Activated CD4-positive, alpha-beta T cell treated with anti-CD3 and anti-CD28 coated beads for 4 hours (primary cell): ENCODE data around the gene CACNA1B.
"Not testable (repeated sequence)": the region's sequence is repeated elsewhere in the genome, so short reads cannot be mapped to it uniquely, and the experiment has no call there.

ENCODE experiments used
- DNase-seq, 2 donors: peaks; one replicate each; pipeline ENCODE4 v3.0.0-alpha.2; 2020

Gene CACNA1B

DNA sequence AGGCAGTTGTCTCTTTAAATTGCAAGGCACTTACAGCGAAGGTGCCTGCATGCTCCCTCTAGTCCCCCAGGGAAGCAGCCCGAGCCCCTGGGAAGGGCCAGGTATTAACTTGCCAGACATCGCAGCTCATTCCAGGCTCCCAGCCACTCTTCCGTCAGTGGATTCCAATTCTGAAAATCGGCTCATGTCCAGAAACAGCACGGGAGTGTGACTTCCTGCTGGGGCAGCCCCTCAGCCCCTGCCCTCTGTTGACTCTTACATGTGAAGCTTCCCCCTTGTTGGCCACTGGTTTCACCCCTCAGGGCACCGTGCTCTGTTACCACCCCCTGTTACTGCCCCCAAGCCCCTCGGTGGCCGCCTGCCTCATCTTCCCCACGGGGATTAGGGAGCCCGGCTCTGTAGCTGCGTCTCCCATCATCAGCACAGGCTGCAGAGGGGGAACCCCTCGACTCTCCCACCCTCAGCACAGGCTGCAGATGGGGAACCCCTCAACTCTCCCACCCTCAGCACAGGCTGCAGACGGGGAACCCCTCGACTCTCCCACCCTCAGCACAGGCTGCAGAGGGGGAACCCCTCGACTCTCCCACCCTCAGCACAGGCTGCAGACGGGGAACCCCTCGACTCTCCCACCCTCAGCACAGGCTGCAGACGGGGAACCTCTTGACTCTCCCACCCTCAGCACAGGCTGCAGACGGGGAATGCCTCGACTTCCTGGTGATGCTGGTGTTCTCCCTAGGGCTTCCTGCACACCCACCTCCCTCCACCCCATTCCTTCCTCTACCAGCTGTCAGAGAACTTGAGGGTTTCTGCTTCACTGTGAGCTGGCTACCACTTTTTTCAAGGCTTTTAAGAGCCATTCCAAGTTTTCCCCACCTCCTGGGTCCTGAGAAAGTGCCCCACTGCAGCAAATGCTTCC, 11.1 kb upstream of the CACNA1B start:
- no peak for DNase-seq

DNA sequence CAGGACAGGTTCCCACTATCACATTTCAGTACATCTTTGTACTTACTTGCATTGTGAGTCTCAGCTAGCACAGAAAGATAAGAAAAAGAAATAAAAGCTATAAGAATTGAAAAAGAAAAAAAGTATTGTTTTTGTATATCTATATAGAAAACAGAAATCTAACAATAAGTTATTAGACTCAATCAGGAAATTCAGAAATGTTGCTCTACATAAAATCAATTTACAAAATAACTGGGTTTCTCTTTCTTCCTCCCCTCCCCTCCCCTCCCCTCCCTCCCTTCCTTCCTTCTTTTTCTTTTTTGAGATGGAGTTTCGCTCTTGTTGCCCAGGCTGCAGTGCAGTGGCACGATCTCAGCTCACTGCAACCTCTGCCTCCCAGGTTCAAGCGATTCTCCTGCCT, 7.2 kb upstream of the CACNA1B start:
- DNase-seq = no peak

DNA sequence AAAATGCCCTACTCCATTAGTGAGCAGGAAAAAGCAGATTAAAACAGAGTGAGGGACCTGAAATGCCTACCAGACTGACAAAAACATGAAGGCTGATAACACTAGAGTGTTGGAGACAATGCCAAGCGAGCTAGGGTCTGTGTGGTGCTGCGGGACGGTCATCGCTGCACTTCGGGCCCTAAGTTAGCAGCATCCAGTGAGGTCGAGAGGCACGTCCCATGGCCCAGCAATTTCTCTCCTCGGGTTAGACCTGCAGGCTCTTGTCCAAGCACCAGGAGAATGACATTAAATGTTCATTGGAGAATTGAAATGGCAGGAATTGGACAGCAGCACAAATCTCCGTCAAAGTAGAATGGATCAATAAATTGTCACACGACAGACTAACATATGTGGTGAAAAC, 5.3 kb upstream of the CACNA1B start:
- DNase-seq = no peak

DNA sequence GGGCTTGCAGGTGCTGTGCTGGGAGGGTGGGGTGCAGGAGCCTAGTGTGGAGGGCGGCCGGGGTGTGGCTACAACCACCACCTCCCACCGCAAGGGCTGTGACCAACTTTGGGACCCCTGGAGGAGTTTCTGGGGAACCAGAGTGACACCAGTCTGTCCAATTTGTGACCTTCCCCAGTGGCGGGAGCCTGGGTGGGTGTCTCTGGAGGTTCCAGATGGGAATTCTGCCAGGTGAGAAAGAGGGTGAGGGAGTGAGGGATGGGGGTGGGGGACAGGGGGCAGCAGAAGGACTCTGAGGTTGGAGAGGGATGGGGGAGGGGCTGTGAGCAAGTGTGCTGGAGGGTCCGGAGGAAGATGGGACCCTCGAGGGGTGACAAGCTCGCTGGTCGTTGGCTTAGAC, 4.2 kb upstream of the CACNA1B start:
- DNase-seq = no peak

DNA sequence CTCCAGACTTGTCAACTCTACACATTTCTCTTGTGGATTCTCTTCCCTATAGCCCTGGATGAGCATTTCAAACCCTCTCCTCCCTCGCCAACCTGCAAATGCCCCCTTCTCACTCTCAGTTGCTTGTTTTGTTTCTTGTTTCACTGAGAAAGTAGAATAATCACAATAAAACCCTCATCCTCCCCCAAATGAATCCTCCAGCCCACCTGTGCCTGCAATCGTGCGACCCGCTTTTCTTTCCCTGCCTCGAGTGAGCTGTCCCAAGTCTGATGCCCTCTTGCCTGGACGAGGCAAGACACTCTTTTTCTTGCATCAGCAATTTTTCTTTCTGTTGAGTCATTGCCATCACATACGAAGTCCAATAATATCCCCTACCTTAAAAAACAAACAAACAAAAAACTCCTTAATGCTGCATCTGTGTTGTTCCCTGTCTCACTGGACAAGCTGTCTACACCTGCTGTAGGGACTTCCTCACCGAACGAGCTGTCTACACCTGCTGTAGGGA, 3.7 kb upstream of the CACNA1B start:
- no peak for DNase-seq

DNA sequence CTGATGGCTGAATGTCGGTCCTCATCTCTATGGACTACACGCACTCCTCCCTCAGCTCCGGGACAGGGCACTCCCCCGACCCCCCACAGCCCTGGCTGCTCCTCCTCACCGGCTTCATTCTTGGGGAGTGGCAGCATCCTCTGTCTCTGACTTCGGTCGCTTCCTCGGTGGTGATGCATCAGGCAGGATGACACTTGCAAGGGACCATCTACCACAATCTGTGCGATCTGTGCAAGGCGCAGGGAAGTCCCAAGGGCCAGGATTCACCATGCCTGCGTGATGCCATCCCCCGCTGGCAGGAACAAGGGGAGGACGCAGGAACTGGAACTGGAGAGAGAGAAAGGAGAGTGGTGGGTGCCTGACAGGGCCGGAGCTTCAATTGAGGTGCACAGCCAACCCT, 2.2 kb upstream of the CACNA1B start:
- no peak for DNase-seq

DNA sequence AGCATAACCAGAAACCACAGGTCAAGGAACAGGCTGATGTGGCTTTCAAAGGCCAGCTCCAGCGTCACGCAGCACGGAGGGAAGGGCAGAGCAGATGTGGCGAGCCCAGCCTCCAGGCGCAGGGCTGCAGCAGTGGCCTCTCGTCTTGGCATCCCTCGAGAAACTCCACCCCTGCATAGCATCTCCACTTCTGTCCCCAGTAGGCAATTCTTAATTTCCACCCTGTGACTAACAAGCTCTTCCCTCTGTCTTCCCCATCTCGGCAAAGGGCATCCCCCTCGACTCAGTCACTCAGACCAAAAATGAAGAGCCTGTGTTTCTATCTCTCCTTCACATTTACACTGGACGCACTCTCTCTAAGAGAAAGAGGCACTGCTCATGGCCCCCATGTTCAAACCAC, 1.7 kb upstream of the CACNA1B start:
- no peak for DNase-seq

DNA sequence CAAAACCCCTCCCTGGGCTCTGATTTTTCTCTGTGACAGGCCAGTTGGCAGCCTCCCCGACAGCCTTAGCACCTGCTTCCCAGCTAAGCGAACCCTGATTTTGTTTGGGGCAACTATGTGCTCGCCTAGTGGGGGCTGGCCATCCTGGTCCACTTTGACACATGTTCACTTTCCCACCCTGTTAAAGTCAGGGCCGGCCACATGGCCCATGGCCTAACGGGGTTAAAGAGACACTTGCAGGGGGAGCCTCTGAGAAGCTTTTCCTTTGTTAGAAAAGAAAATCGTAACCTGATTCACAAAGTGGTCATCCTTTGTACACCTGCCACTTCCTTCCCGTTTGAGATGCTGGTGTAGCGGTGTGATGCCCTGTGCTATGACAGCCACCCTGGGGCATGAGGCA, 1.3 kb upstream of the CACNA1B start:
- DNase-seq = no peak

DNA sequence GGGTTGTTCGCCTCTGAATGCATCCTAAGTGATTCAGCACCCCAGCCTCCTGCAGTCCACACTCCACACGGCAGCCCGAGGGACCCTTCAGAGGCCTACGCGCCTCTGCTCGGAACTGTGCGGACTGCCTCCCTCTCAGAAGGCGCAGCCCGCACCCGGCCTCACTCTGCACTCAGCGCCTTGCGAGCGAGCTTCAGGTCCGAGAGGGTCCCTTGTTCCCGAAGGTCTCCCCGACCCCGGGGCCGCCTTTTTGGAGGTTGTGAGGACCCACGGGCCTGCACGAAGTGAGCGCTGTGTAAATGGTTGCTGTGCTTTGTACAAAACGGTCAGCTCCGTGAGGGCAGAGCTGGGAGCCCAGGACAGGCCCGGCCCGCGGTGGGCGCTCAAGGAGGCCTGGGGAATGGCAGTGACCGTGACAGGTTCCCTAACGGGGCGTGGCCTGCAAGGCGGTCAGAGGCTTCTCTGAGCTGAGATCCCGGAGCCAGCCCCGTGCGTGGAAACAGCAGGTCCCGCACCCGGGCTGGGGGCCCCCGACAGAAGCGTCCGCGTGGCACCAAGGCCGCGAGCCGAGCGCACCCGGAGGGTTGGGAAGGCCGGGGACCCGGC, 698 bp upstream of the CACNA1B start:
- no peak for DNase-seq

DNA sequence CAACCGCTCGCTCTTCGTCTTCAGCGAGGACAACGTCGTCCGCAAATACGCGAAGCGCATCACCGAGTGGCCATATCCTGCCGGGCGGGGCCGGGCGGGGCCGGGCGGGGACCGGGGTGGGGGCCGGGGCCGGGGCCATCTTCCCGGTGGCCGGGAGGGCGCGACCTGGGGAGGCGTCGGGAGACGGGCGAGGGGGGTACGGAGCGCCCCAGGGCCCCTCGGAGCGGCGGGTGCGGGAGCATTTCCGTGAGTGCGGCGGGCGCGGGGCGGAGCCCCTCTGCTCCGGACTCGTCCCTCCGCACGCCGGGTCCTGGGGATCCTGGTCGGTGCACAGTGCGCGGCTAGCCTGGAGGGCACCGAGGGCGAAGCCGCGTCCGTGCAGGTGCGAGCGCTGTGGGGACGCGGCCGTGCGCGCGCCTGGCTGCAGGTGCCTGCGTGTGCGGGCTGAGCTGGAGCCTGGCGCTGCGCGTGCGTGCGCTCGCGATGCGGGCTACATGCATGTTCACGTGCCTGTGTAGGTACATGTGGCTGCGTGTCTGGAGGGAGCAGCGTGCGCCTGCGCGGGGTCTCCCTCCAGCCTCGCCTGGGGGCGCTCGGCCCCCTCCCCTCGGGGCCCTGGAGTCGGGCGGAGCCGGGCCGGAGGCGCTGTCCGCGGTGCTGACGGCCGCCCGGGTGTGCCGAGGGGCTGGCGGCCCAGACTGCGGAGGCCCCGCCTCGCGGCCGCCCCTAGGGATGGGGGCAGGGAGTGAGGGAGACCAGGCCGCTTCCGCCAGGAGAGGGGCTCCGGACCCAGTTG, 762 bp downstream of the CACNA1B start:
- DNase-seq = no peak

DNA sequence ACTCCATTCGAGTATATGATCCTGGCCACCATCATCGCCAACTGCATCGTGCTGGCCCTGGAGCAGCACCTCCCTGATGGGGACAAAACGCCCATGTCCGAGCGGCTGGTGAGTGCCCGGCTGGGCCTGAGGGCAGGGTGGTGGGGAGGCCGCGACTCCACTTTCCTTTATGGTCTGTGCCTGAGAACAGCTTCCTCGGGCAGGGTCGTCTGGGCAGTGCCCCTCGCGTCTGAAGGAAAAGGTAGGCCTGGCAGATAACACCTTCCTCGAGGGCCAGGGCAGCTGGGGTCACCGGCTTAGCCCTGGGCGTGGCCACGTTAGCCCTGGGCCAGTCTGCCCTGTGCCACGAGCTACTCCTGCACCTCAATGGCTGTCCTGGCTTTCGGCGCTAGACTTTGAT, 1.5 kb downstream of the CACNA1B start:
- no peak for DNase-seq

DNA sequence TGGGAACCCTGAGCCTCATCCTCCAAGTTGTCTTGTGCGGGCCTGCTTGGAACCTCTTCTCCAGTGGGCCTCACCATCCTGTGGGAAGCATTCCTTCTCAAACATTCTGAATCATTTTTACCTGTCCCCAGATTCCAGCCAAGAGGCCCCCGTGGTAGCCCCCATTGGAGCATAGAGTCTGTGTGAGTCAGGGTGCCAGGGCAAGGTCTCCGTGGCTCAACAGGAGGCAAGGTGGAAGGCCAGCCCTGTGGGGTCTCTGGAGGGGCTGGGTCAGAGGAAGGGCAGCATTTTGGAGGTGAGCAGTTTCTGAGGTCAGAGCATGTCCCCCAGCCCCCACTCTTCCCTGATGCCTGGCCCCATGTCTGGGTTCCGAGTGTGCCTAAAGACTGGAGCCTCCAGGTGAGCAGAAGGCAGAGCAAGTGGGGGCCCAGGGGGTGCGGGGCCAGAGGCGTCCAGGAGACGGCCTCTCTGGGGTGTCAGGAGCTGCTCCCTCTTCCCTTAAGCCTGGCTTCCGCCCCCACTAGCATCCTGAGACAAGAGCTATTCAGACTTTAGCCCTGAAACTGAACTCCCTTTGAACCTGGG, 2.1 kb downstream of the CACNA1B start:
- no peak for DNase-seq

DNA sequence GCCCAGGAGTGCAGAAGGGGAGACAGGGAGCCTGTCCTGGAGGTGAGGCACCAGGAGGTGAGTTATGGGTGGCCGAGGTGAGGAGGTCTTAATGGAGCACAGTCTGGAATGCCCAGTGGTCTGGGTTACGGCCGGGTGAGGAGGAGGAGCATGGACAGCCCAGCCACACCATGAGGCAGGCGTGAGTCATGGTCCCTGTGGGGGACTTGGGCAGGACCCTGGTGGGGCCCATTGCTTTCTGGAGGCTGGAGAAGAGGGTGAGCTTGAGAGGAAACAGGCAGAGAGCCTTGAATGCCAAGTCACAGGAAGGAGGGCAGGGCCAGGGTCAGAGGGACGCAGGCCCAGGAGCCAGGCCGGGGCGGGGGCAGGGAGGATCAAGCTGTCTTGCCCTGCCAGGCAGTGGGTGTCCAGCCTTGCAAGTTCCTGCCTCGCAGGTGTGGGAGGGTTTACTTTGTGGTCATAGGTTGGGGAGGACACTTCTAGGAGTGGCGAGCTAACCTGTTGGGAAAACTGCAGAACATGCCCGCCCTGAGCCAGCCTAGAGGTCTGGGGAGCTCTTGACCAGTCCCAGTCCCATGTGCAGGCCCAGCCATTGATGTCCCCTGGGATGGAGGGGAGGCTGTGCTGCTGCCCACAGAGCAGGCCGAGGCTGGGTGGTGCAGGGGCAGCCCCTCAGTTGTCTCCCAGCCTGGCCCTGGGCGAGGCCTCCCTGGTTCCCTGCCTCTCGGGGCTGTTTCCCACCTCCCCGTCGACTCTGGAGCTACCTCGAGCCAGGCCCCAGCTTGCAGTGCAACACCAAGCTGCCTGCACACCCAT, 2.8 kb downstream of the CACNA1B start:
- DNase-seq = no peak

DNA sequence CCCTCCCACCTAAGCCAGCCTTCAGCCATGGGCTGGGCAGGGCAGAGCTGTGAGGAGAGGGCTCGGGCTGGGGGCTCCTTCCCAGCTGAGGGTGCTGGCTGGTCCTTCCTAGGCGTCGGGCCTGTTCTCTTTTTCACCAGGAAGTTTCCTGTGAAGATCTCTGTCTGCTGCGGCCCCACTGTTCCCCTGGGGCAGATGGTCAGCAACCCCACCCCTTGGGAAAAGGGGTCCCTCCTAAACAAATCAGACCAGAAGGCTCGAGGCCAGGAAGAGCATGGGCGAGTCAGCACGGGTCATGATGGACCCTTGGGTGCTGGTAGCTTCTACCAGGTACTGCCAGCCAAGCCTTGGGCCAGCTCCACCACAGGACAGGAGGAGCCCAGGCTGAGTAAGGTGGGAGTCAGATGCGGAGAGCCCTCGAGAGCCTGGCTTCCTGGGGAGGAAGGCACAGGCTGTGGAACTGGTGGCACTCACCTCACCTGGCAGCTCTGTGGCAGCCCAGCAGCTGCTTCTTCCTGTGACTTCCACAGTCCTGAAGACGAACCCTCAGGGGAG, 3.5 kb downstream of the CACNA1B start:
- no peak for DNase-seq

DNA sequence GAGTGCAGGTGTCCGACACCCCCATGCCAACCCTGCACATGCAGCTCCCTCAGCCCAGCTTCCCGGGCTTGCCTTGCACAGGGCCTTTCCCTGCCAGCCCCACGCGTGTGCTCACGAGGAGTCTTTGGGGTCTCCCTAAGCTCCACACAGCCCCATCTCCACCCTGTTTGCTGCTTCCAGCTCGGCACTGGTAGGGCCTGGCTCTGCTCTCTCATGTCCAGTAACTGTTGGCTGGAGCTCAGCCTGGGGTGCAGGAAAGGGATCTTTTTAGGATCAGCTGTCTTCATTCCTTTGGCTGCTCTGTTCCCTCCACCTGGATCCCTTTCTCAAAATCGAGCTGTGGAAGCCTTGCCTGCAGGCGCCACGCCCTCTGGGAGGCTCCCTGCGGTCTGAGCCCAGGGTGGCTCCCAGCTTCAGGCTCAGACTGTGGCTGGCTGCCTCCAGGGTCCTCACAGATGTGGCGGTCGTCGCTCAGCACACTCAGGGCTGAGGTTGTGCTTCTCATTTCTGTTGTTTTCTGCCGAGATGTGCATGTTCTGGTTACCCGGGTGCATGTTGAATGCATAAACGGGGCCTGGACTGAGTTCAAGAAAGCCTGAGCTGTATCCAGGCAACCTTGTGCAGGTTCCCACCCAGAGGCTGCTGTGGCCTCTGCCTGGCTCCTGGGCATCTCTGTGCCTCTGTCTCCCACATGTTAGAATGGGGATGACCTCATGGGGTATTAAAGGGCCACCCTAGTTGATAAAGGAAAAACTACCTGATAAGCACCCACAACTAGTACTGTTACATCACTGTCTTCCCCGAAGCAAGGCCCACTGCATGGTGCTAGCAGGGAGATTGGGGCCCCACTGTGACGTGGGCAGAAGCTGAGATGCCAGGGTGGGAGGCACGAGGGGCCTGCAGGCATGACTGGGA, 4.3 kb downstream of the CACNA1B start:
- DNase-seq = no peak

DNA sequence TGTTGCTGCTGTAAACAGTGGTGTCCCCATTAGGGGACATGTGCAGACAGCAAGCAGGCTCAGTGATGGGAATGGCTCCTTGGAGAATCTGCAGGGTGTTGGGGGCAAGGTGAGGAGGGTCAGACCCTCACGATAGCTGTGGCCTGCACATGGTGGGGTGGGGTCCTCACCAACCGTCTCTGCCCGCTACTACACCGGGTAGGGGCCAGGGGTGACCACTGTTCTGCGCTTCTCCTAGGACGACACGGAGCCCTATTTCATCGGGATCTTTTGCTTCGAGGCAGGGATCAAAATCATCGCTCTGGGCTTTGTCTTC, 4.9 kb downstream of the CACNA1B start:
- DNase-seq = no peak

DNA sequence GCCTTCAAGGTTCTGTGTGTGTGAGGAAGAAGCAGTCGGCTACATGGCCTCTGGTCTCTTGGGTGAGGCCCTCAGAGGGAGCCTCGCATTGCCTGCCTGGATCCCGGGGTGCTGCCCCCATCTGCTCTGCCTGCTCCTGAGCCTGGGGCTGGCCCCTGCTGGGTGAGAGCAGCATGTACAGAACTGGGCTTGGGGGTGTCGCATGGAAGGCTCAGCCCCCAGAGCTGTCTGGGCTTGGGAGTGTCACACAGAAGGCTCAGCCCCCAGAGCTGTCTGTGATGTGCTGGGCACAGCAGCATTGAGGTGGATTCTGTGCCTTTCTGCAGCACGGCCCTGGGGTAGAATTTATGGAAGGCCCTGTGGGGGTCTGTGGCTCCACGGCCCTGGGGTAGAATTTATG, 6.4 kb downstream of the CACNA1B start:
- DNase-seq = not testable (repeated sequence)

DNA sequence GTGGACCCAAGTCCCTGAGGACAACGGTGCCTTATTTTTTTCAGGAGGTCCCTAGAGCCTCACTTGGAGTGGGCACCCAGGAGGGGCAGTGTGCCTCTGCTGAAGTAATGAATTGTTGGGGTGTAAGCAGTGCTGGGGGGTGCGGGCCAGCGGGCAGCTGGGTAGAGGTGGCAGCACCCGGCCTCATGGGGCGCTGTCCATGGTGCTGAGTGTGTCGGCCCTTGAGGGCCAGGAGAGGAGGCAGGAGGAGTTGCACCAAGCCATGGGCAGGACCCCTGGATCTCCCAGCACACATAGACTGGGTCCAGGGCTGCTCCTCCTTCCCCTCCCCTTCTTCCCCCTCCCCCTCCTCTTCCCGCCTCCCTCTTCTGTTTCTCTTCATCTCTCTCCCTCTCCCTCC, 7.0 kb downstream of the CACNA1B start:
- not testable (repeated sequence) for DNase-seq

DNA sequence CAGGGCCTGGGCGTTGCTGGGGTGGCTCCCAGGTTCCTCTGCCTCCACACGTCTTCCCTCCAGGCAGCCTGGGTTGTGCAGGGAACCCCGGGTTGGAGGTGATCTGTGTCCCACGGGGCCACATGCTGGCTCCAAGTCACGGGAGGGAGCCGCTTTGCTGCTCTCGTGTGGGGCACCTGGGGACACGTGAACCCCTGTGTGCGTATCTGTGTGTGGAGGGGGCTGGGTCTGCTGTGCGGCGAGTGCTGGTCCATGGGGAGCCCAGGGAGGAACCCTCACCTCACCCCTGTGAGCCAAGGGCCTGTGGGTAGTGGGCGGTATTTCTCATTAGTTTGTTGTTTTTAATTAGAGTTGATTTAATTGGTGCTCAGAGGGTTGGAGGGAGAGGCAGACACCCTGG, 7.5 kb downstream of the CACNA1B start:
- DNase-seq = not testable (repeated sequence)

DNA sequence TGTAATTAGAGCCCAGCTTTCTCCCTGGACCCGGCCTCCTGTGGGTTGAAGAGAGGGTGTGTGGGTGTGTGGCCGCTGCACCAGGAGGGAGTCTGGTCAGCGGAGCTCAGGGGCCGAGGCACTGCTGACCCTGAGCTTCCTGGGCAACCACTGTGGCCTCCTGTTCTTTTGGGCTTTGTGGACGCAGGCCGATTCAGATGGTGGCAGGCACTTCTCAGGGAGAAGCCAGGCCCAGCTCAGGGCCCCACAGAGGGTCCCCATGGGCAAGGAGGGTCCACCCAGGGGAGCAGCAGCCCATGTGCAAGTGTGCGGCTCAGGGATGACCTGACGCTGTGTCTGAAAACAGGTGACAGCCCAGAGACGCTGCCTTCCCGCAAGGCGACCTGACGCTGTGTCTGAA, 11.0 kb downstream of the CACNA1B start:
- not testable (repeated sequence) for DNase-seq

DNA sequence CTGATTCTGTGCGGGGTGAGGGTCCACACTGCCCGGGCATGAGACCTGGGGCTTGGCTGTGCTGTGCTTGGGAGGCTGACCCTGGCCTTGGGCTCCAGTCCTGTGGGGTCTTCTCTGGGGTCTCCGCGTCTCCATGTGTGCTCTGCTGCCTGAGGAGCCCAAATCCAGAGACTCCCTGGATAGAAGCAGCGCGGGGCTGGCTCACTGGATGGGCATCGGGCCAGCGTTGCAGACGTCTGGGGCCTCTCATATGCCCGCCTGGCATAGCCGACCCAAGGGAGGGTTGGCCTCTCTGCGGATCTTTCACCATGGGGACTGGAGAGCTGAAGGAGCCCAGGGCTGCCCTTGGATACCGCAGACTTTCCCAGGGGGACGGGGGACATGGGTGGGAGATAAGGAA, 12.4 kb downstream of the CACNA1B start:
- not testable (repeated sequence) for DNase-seq
